ENCODE results near the gene PROB1. TPM values are rescaled to one million over a fixed set of nuclear protein-coding genes. Genes with fewer than 3 reads are reported as not detected.

PROB1 gene
- total and polyA plus RNA-seq, 2 experiments from 2014 or later, result 0.10 to 0.63 TPM

DNA sequence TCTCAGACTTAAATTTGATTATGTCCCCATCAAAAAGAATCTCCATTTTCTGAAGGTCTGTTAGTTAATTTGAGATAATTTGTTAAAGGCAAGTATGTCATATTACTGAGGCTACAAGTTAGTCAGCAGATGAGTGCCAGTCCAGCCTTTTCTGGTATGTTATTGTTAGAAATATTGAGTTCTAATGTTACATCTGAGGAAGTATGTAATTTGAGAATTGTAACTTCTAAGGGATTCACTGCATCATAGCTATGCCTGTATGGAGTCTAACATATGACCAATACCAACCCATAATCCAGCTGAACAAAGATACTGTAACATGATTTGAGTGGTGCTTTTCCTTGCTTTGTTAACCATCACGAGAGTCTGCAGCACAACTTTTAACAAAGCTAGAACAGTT lies 25.7 kb downstream of the PROB1 start:
- H2AFZ ChIP-seq, result no peak overlapping the region
- H3K4me2 ChIP-seq, result no peak overlapping the region
- no peak overlapping the region for H3K4me3 ChIP-seq
- no peak overlapping the region for H3K27ac ChIP-seq
- no peaks in the 10 kb centered on the region for H3K9me2 ChIP-seq (replicated peaks; ENCODE audit: insufficient read depth)
- H3K36me3 ChIP-seq (replicated peaks; ENCODE audit: insufficient read depth, low read depth), result no peaks in the 10 kb centered on the region
- no peak for DNase-seq (ENCODE audit: low spot score)
- H4K20me1 ChIP-seq (ENCODE audit: insufficient read depth, poor library complexity, severe bottlenecking), result peaks cover 8% of the 10 kb centered on the region
- TF ChIP-seq EZH2 (IDR thresholded peaks at IDR 0.05; ENCODE audit: borderline replicate concordance) (no peak), EZH2phosphoT487 (IDR thresholded peaks at IDR 0.05; ENCODE audit: low read depth, severe bottlenecking, unreplicated experiment) (no peak), CTCF (IDR thresholded peaks at IDR 0.05; ENCODE audit: poor library complexity) (no peak)
- peaks cover 5% of the 10 kb centered on the region for H3K79me2 ChIP-seq
- H3K9me3 ChIP-seq (ENCODE audit: low read depth), result no peaks in the 10 kb centered on the region
- no peaks in the 10 kb centered on the region for H3K4me1 ChIP-seq (ENCODE audit: insufficient read depth)
- H3K27me3 ChIP-seq, result no peaks in the 10 kb centered on the region
- 94% methylated on average over 1 of the region's 1 CpG for WGBS (ENCODE audit: low lambda C conversion rate, missing lambda C conversion rate)

- H3K4me1 ChIP-seq (ENCODE audit: insufficient read depth), result no peaks in the 10 kb centered on the region
- no peak overlapping the region for H3K27ac ChIP-seq
- 84% methylated on average over 2 of the region's 2 CpGs for WGBS (ENCODE audit: low lambda C conversion rate, missing lambda C conversion rate)
- H3K9me2 ChIP-seq (replicated peaks; ENCODE audit: insufficient read depth), result no peaks in the 10 kb centered on the region
- H3K36me3 ChIP-seq (replicated peaks; ENCODE audit: insufficient read depth, low read depth), result no peaks in the 10 kb centered on the region
- H2AFZ ChIP-seq, result no peak overlapping the region
- no peak overlapping the region for H3K4me2 ChIP-seq
- peaks cover 7% of the 10 kb centered on the region for H3K79me2 ChIP-seq
- no peak overlapping the region for H3K4me3 ChIP-seq
- TF ChIP-seq EZH2 (IDR thresholded peaks at IDR 0.05; ENCODE audit: borderline replicate concordance) (no peak), EZH2phosphoT487 (IDR thresholded peaks at IDR 0.05; ENCODE audit: low read depth, severe bottlenecking, unreplicated experiment) (no peak), CTCF (IDR thresholded peaks at IDR 0.05; ENCODE audit: poor library complexity) (peak; percentile 19)
- H3K27me3 ChIP-seq, result no peaks in the 10 kb centered on the region
- H4K20me1 ChIP-seq (ENCODE audit: insufficient read depth, poor library complexity, severe bottlenecking), result peaks cover 9% of the 10 kb centered on the region
- no peaks in the 10 kb centered on the region for H3K9me3 ChIP-seq (ENCODE audit: low read depth)
- DNase-seq (ENCODE audit: low spot score), result no peak
Observed at GRCh38 chr5:139368613-139369012, 26.3 kb downstream of the PROB1 start.

DNA sequence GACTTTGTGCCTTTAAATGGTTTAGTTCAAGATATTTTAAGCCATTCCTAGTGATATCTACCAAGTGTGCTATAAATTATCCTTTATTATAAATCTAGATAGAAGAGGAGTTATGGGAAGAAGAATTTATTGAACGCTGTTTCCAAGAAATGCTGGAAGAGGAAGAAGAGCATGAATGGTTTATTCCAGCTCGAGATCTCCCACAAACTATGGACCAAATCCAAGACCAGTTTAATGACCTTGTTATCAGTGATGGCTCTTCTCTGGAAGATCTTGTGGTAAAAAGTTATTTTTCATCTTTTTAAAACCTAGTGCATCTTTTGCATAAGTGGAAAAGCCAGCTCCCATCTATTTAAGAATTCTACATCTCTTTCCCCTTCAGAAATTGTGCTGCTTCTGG lies 30.4 kb downstream of the PROB1 start:
- Histone ChIP-seq H3K27me3 (no peaks in the 10 kb centered on the region), H3K4me1 (ENCODE audit: insufficient read depth) (no peaks in the 10 kb centered on the region), H3K27ac (no peak overlapping the region), H3K79me2 (peaks cover 47% of the 10 kb centered on the region), H2AFZ (no peak overlapping the region), H3K4me3 (no peak overlapping the region), H3K9me2 (replicated peaks; ENCODE audit: insufficient read depth) (no peaks in the 10 kb centered on the region), H3K36me3 (replicated peaks; ENCODE audit: insufficient read depth, low read depth) (no peaks in the 10 kb centered on the region), H3K4me2 (no peak overlapping the region), H3K9me3 (ENCODE audit: low read depth) (no peaks in the 10 kb centered on the region), H4K20me1 (ENCODE audit: insufficient read depth, poor library complexity, severe bottlenecking) (peaks cover 49% of the 10 kb centered on the region)
- TF ChIP-seq EZH2phosphoT487 (IDR thresholded peaks at IDR 0.05; ENCODE audit: low read depth, severe bottlenecking, unreplicated experiment) (no peak), EZH2 (IDR thresholded peaks at IDR 0.05; ENCODE audit: borderline replicate concordance) (no peak), CTCF (IDR thresholded peaks at IDR 0.05; ENCODE audit: poor library complexity) (no peak)
- WGBS (ENCODE audit: low lambda C conversion rate, missing lambda C conversion rate), result 80% methylated on average over 2 of the region's 2 CpGs
- DNase-seq (ENCODE audit: low spot score), result no peak

- peaks cover 54% of the 10 kb centered on the region for H4K20me1 ChIP-seq (ENCODE audit: insufficient read depth, poor library complexity, severe bottlenecking)
- 77% methylated on average over 2 of the region's 2 CpGs for WGBS (ENCODE audit: low lambda C conversion rate, missing lambda C conversion rate)
- no peak for TF ChIP-seq EZH2 (IDR thresholded peaks at IDR 0.05; ENCODE audit: borderline replicate concordance)
- no peak for TF ChIP-seq CTCF (IDR thresholded peaks at IDR 0.05; ENCODE audit: poor library complexity)
- no peak for TF ChIP-seq EZH2phosphoT487 (IDR thresholded peaks at IDR 0.05; ENCODE audit: low read depth, severe bottlenecking, unreplicated experiment)
- H3K79me2 ChIP-seq, result peaks cover 53% of the 10 kb centered on the region
- H2AFZ ChIP-seq, result no peak overlapping the region
- H3K27ac ChIP-seq, result no peak overlapping the region
- H3K4me2 ChIP-seq, result no peak overlapping the region
- no peak overlapping the region for H3K4me3 ChIP-seq
- DNase-seq (ENCODE audit: low spot score), result no peak
- no peaks in the 10 kb centered on the region for H3K9me3 ChIP-seq (ENCODE audit: low read depth)
- no peaks in the 10 kb centered on the region for H3K27me3 ChIP-seq
- H3K9me2 ChIP-seq (replicated peaks; ENCODE audit: insufficient read depth), result no peaks in the 10 kb centered on the region
- no peaks in the 10 kb centered on the region for H3K36me3 ChIP-seq (replicated peaks; ENCODE audit: insufficient read depth, low read depth)
- H3K4me1 ChIP-seq (ENCODE audit: insufficient read depth), result no peaks in the 10 kb centered on the region
Observed at GRCh38 chr5:139363937-139364336, 31.0 kb downstream of the PROB1 start.

Data from hepatocyte (in vitro differentiated cells).